ENCODE data around the gene PRSS57. TPM values are rescaled to one million over a fixed set of nuclear protein-coding genes. Genes with fewer than 3 reads are reported as not detected.
"Not testable (repeated sequence)": the region's sequence is repeated elsewhere in the genome, so short reads cannot be mapped to it uniquely, and the experiment has no call there.

PRSS57 gene
- total RNA-seq, 1 experiment from 2014 or later, result not detected

GRCh38 chr19:704447-704741 is 9.1 kb upstream of the PRSS57 start:
- TF ChIP-seq CTCF (IDR thresholded peaks at IDR 0.05; ENCODE audit: unreplicated experiment), result no peak

GRCh38 chr19:703651-704446 is 8.6 kb upstream of the PRSS57 start:
- Mint-ChIP-seq H3K4me1 (ENCODE audit: low read depth, unreplicated experiment) (no peaks in the 10 kb centered on the region), H3K27me3 (ENCODE audit: unreplicated experiment) (peaks cover 32% of the 10 kb centered on the region), H3K27ac (ENCODE audit: unreplicated experiment) (no peak overlapping the region), H3K4me3 (ENCODE audit: low read depth, unreplicated experiment) (no peak overlapping the region), H3K36me3 (ENCODE audit: insufficient read depth, unreplicated experiment) (peaks cover 5% of the 10 kb centered on the region), H3K9me3 (ENCODE audit: low read depth, unreplicated experiment) (no peaks in the 10 kb centered on the region)
- intact Hi-C loops (cut with micrococcal nuclease; ENCODE audit: unreplicated experiment), result no loop called here
- CTCF ChIA-PET, result no interaction called here
- BruUV-seq (replicated peaks), result no TSS peak
- no peak for TF ChIP-seq CTCF (IDR thresholded peaks at IDR 0.05; ENCODE audit: unreplicated experiment)
- DNase-seq, result peak; percentile 36

More at GRCh38 chr19:704447-704741, 9.1 kb upstream of the PRSS57 start:
- no peaks in the 10 kb centered on the region for H3K9me3 Mint-ChIP-seq (ENCODE audit: low read depth, unreplicated experiment)
- intact Hi-C loops (cut with micrococcal nuclease; ENCODE audit: unreplicated experiment), result no loop called here
- no peak overlapping the region for H3K27ac Mint-ChIP-seq (ENCODE audit: unreplicated experiment)
- CTCF ChIA-PET, result no interaction called here
- H3K27me3 Mint-ChIP-seq (ENCODE audit: unreplicated experiment), result peaks cover 32% of the 10 kb centered on the region
- DNase-seq, result no peak
- peaks cover 5% of the 10 kb centered on the region for H3K36me3 Mint-ChIP-seq (ENCODE audit: insufficient read depth, unreplicated experiment)
- H3K4me1 Mint-ChIP-seq (ENCODE audit: low read depth, unreplicated experiment), result no peaks in the 10 kb centered on the region
- no peak overlapping the region for H3K4me3 Mint-ChIP-seq (ENCODE audit: low read depth, unreplicated experiment)
- no TSS peak for BruUV-seq (replicated peaks)

GRCh38 chr19:703329-703650 is 8.0 kb upstream of the PRSS57 start:
- Mint-ChIP-seq H3K4me3 (ENCODE audit: low read depth, unreplicated experiment) (no peak overlapping the region), H3K27ac (ENCODE audit: unreplicated experiment) (no peak overlapping the region), H3K36me3 (ENCODE audit: insufficient read depth, unreplicated experiment) (peaks cover 5% of the 10 kb centered on the region), H3K27me3 (ENCODE audit: unreplicated experiment) (peaks cover 31% of the 10 kb centered on the region), H3K4me1 (ENCODE audit: low read depth, unreplicated experiment) (no peaks in the 10 kb centered on the region), H3K9me3 (ENCODE audit: low read depth, unreplicated experiment) (no peaks in the 10 kb centered on the region)
- no peak for DNase-seq
- BruUV-seq (replicated peaks), result no TSS peak
- CTCF ChIA-PET, result no interaction called here
- no peak for TF ChIP-seq CTCF (IDR thresholded peaks at IDR 0.05; ENCODE audit: unreplicated experiment)
- intact Hi-C loops (cut with micrococcal nuclease; ENCODE audit: unreplicated experiment), result no loop called here

DNA sequence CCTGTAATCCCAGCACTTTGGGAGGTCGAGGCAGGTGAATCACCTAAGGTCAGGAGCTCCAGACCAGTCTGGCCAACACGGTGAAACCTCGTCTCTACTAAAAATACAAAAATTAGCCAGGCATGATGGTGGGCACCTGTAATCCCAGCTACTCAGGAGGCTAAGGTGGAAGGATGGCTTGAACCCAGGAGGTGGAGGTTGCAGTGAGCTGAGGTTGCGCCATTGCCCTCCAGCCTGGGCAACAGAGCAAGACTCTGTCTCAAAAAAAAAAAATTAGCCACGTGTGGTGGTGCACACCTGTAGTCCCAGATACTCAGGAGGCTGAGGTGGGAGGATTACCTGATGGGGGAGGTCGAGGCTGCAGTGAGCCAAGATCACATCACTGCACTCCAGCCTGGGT is 7.6 kb upstream of the PRSS57 start:
- H3K27ac Mint-ChIP-seq (ENCODE audit: unreplicated experiment); DNase-seq; intact Hi-C loops (cut with micrococcal nuclease; ENCODE audit: unreplicated experiment); H3K9me3 Mint-ChIP-seq (ENCODE audit: low read depth, unreplicated experiment); H3K36me3 Mint-ChIP-seq (ENCODE audit: insufficient read depth, unreplicated experiment); CTCF ChIA-PET; H3K4me1 Mint-ChIP-seq (ENCODE audit: low read depth, unreplicated experiment); H3K4me3 Mint-ChIP-seq (ENCODE audit: low read depth, unreplicated experiment); BruUV-seq (replicated peaks): not testable (repeated sequence)
- peaks cover 26% of the 10 kb centered on the region for H3K27me3 Mint-ChIP-seq (ENCODE audit: unreplicated experiment)

GRCh38 chr19:699885-700284 is 4.6 kb upstream of the PRSS57 start:
- H3K9me3 Mint-ChIP-seq (ENCODE audit: low read depth, unreplicated experiment); intact Hi-C loops (cut with micrococcal nuclease; ENCODE audit: unreplicated experiment); CTCF ChIA-PET; DNase-seq; BruUV-seq (replicated peaks); H3K27ac Mint-ChIP-seq (ENCODE audit: unreplicated experiment); H3K4me3 Mint-ChIP-seq (ENCODE audit: low read depth, unreplicated experiment); H3K36me3 Mint-ChIP-seq (ENCODE audit: insufficient read depth, unreplicated experiment); H3K4me1 Mint-ChIP-seq (ENCODE audit: low read depth, unreplicated experiment): not testable (repeated sequence)
- H3K27me3 Mint-ChIP-seq (ENCODE audit: unreplicated experiment), result peaks cover 20% of the 10 kb centered on the region

- BruUV-seq (replicated peaks); H3K4me3 Mint-ChIP-seq (ENCODE audit: low read depth, unreplicated experiment); H3K9me3 Mint-ChIP-seq (ENCODE audit: low read depth, unreplicated experiment); H3K27ac Mint-ChIP-seq (ENCODE audit: unreplicated experiment); H3K36me3 Mint-ChIP-seq (ENCODE audit: insufficient read depth, unreplicated experiment); CTCF ChIA-PET; H3K4me1 Mint-ChIP-seq (ENCODE audit: low read depth, unreplicated experiment); intact Hi-C loops (cut with micrococcal nuclease; ENCODE audit: unreplicated experiment); DNase-seq: not testable (repeated sequence)
- peaks cover 16% of the 10 kb centered on the region for H3K27me3 Mint-ChIP-seq (ENCODE audit: unreplicated experiment)
Observed at GRCh38 chr19:698529-698928, 3.3 kb upstream of the PRSS57 start.
